Progenitor cell of endocrine pancreas (in vitro differentiated cells): Measurements from ENCODE around the gene DCBLD1. TPM values are rescaled to one million over a fixed set of nuclear protein-coding genes. Genes with fewer than 3 reads are reported as not detected.

Experiments
- DNase-seq: peaks from one replicate; pipeline ENCODE4 v3.0.0; 2021; ENCODE audit warnings: low spot score; ENCODE audit not compliant: unreplicated experiment
- H3K27ac Mint-ChIP-seq: 2 replicates; pipeline ENCODE4 v1.8.0; 2021; ENCODE audit warnings: mild to moderate bottlenecking, moderate library complexity, mixed read lengths
- H3K27me3 Mint-ChIP-seq: 2 replicates; pipeline ENCODE4 v1.8.0; 2021; ENCODE audit warnings: mixed read lengths
- H3K36me3 Mint-ChIP-seq: 2 replicates; pipeline ENCODE4 v1.8.0; 2022; ENCODE audit warnings: mixed read lengths; ENCODE audit not compliant: insufficient read depth
- H3K4me1 Mint-ChIP-seq: 2 replicates; pipeline ENCODE4 v1.8.0; 2021; ENCODE audit warnings: low read depth, mixed read lengths
- H3K4me3 Mint-ChIP-seq: 2 replicates; pipeline ENCODE4 v1.8.0; 2021; ENCODE audit warnings: low read depth, mild to moderate bottlenecking, moderate library complexity, mixed read lengths
- H3K9me3 Mint-ChIP-seq: 2 replicates; pipeline ENCODE4 v1.8.0; 2021; ENCODE audit warnings: low read depth, mixed read lengths
- CTCF ChIP-seq: fragments of 200-600 bp; sonication (generic); IDR thresholded peaks from one replicate; pipeline ENCODE4 v1.5.0; 2021; ENCODE audit warnings: antibody characterized with exemption, mild to moderate bottlenecking; ENCODE audit not compliant: unreplicated experiment
- total RNA-seq: library from RNA; stranded (reverse); gene quantifications from 2 replicates; pipeline ENCODE4 v1.2.1, GENCODE V29; 2021

DCBLD1 gene
- total RNA-seq, 1 donor from 2014 or later, result 37.4 TPM

GRCh38 chr6:117456250-117456649, 26.2 kb upstream of the DCBLD1 start:
- no peak for DNase-seq
- H3K27ac Mint-ChIP-seq, result no peak overlapping the region
- no peaks in the 10 kb centered on the region for H3K36me3 Mint-ChIP-seq
- no peaks in the 10 kb centered on the region for H3K9me3 Mint-ChIP-seq
- H3K4me3 Mint-ChIP-seq, result no peak overlapping the region
- no peaks in the 10 kb centered on the region for H3K27me3 Mint-ChIP-seq
- no peak for TF ChIP-seq CTCF
- peaks cover 16% of the 10 kb centered on the region for H3K4me1 Mint-ChIP-seq

GRCh38 chr6:117456998-117457397, 25.5 kb upstream of the DCBLD1 start:
- DNase-seq, result no peak
- Mint-ChIP-seq H3K27me3 (no peaks in the 10 kb centered on the region), H3K4me1 (peaks cover 8% of the 10 kb centered on the region), H3K27ac (peak overlapping the region; percentile 34), H3K9me3 (no peaks in the 10 kb centered on the region), H3K4me3 (no peak overlapping the region), H3K36me3 (no peaks in the 10 kb centered on the region)
- TF ChIP-seq CTCF, result no peak

- H3K27ac Mint-ChIP-seq, result no peak overlapping the region
- no peak for DNase-seq
- no peak for TF ChIP-seq CTCF
- H3K9me3 Mint-ChIP-seq, result no peaks in the 10 kb centered on the region
- H3K4me1 Mint-ChIP-seq, result peaks cover 8% of the 10 kb centered on the region
- no peaks in the 10 kb centered on the region for H3K27me3 Mint-ChIP-seq
- no peaks in the 10 kb centered on the region for H3K36me3 Mint-ChIP-seq
- no peak overlapping the region for H3K4me3 Mint-ChIP-seq
Measured at GRCh38 chr6:117459204-117459944, 23.1 kb upstream of the DCBLD1 start.

- no peaks in the 10 kb centered on the region for H3K9me3 Mint-ChIP-seq
- DNase-seq, result no peak
- H3K27me3 Mint-ChIP-seq, result peaks cover 8% of the 10 kb centered on the region
- H3K4me1 Mint-ChIP-seq, result no peaks in the 10 kb centered on the region
- no peak for TF ChIP-seq CTCF
- H3K27ac Mint-ChIP-seq, result no peak overlapping the region
- H3K36me3 Mint-ChIP-seq, result no peaks in the 10 kb centered on the region
- no peak overlapping the region for H3K4me3 Mint-ChIP-seq
Measured at GRCh38 chr6:117463762-117464665, 18.5 kb upstream of the DCBLD1 start.

- H3K27ac Mint-ChIP-seq, result no peak overlapping the region
- no peaks in the 10 kb centered on the region for H3K9me3 Mint-ChIP-seq
- no peak for DNase-seq
- no peak overlapping the region for H3K4me3 Mint-ChIP-seq
- no peak for TF ChIP-seq CTCF
- peaks cover 8% of the 10 kb centered on the region for H3K27me3 Mint-ChIP-seq
- no peaks in the 10 kb centered on the region for H3K4me1 Mint-ChIP-seq
- H3K36me3 Mint-ChIP-seq, result no peaks in the 10 kb centered on the region
Measured at GRCh38 chr6:117464700-117465099, 17.8 kb upstream of the DCBLD1 start.
